Naive thymus-derived CD8-positive, alpha-beta T cell (primary cell): ENCODE results near the gene UBE2E2. TPM values are rescaled to one million over a fixed set of nuclear protein-coding genes. Genes with fewer than 3 reads are reported as not detected.

Experiments used
- ATAC-seq, 2 donors: fragments of 150-1000 bp; cut with Tn5 transposase in 1 of 2; sonication (Bioruptor Pico), chemical (Tn5 transposase) in 1 of 2; 1 replicate in 1 of 2; 2 replicates in 1 of 2; pipeline ENCODE4 v1.10.0; 2021; ENCODE audit warnings: mild to moderate bottlenecking in 2 of 2, moderate library complexity in 2 of 2
- POLR2A ChIA-PET: fragments of 350-600 bp; sonication (Branson Sonifier 250); formaldehyde crosslinking; loops from one replicate; lab custom pipeline; 2021; ENCODE audit warnings: antibody characterized with exemption; lab: Charles Lee
- DNase-seq, 10 donors: peaks; one replicate each; pipeline versions ENCODE4 v3.0.0 to v3.0.0-alpha.2; 2020 to 2022
- H3K27ac Mint-ChIP-seq, 10 donors: one replicate each; pipeline ENCODE4 v1.8.0; 2020 to 2022; ENCODE audit warnings: mild to moderate bottlenecking in 10 of 10, mixed read lengths in 10 of 10, moderate library complexity in 4 of 10, inconsistent platforms in 1 of 10
- H3K27me3 Mint-ChIP-seq, 5 donors: one replicate each; pipeline ENCODE4 v1.8.0; 2021 to 2022; ENCODE audit warnings: mixed read lengths in 5 of 5
- H3K36me3 Mint-ChIP-seq, 3 donors: one replicate each; pipeline ENCODE4 v1.8.0; 2020 to 2022; ENCODE audit warnings: mixed read lengths in 3 of 3, mild to moderate bottlenecking in 2 of 3, inconsistent platforms in 1 of 3
- H3K4me1 Mint-ChIP-seq, 4 donors: one replicate each; pipeline ENCODE4 v1.8.0; 2021 to 2022; ENCODE audit warnings: mixed read lengths in 4 of 4
- H3K4me3 Mint-ChIP-seq, 10 donors: one replicate each; pipeline ENCODE4 v1.8.0; 2020 to 2022; ENCODE audit warnings: mild to moderate bottlenecking in 10 of 10, mixed read lengths in 10 of 10, moderate library complexity in 6 of 10, inconsistent platforms in 1 of 10
- H3K9me3 Mint-ChIP-seq, 9 donors: one replicate each; pipeline ENCODE4 v1.8.0; 2020 to 2022; ENCODE audit warnings: mixed read lengths in 9 of 9, mild to moderate bottlenecking in 3 of 9, inconsistent platforms in 1 of 9, moderate library complexity in 1 of 9
- polyA plus RNA-seq, 3 donors: library from polyadenylated mRNA; unstranded; fragments of 300-500 nt; fragmentation: Illumina TruSeq; gene quantifications; one replicate each; pipeline ENCODE4 v1.2.3, GENCODE V29; 2021
- total RNA-seq, 8 experiments: library from RNA in 2 of 8; stranded (reverse) in 2 of 8; gene quantifications; one replicate each; pipeline ENCODE4 v1.2.3 and lab custom pipeline; 2021 to 2026

Gene UBE2E2
- total and polyA plus RNA-seq, 5 experiments from 2014 or later: 12.5 to 19.6 (median 14.0) TPM

DNA sequence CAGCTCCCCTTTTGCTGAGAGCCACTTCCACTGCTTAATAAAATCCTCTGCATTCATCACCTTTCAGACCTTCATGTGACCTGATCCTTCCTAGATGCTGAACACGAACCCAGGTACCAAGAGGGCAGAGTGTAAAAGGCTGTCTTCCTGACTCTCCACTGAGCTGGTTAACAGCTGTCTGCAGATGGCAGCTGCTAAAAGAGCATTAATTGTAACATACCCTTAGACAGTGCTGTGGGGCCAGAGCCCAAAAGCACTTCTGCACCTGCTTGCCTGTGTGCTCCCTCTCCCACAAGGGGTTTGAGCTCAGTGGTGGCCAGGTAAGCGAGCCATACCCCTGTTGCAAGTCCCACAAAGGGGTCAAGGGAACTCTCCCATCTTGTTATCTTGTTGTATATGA lies 187.3 kb downstream of the UBE2E2 start:
- Mint-ChIP-seq H3K27me3 (peaks cover 0 to 4% (median 1%) of the 10 kb centered on the region in 5 donors), H3K4me3 (no peak overlapping the region), H3K36me3 (peaks cover 4 to 5% (median 4%) of the 10 kb centered on the region in 3 donors), H3K4me1 (peaks cover 0 to 49% (median 16%) of the 10 kb centered on the region in 4 donors), H3K27ac (no peak overlapping the region), H3K9me3 (peaks cover 0 to 4% (median 0%) of the 10 kb centered on the region in 9 donors)
- no peak for DNase-seq
- ATAC-seq: no peak
- POLR2A ChIA-PET: no interaction called here

DNA sequence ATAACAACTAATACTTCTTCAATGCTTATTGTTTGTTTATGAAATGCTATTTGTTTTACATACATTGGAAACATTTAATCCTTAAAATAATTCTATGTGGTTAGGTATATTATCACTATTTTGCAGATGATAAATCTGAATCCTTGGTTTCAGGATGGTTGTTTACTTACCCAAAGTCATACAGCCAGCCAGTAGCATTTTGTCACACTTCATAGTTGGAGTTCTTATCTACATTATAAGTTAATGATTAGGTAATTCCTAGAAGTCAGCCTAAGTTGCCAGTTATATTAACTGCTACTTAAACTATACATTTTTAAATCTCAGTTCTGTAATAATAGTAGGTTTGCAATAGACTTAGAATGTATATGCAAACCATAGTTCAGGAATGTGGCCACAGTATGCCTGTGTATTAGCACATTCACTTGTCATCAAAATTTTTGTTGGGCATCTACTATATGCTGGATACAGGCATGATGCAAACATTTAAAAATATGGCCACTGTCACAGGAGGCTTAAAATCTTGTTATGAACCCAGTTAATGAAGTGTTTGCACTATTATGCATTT lies 187.9 kb downstream of the UBE2E2 start:
- H3K4me1 Mint-ChIP-seq: peaks cover 0 to 46% (median 14%) of the 10 kb centered on the region in 4 donors
- H3K9me3 Mint-ChIP-seq: peaks cover 0 to 4% (median 0%) of the 10 kb centered on the region in 9 donors
- no peak overlapping the region for H3K4me3 Mint-ChIP-seq
- H3K36me3 Mint-ChIP-seq: peaks cover 4 to 5% (median 4%) of the 10 kb centered on the region in 3 donors
- ATAC-seq (no peak), DNase-seq (no peak)
- no peak overlapping the region for H3K27ac Mint-ChIP-seq
- POLR2A ChIA-PET: no interaction called here
- peaks cover 0 to 4% (median 1%) of the 10 kb centered on the region in 5 donors for H3K27me3 Mint-ChIP-seq

DNA sequence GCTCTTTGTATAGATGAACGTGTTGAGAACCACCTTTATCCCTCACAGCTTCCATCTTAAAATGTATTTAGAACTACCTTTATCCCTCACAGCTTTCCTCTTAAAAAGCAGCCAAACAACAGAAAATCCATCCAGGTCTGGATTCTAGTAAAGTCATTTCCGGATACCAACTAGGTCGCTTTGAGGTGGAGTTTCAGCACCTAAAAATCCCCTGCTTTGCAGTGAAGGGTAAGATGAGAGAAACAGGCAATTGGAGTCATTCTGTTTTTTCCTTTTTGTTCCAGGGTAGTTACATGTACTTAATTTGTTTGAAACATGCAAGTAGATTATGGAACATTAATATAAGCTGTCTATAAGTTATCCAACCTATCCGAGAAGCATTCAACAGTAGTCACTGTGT lies 192.0 kb downstream of the UBE2E2 start:
- H3K27ac Mint-ChIP-seq: no peak overlapping the region
- H3K4me1 Mint-ChIP-seq: peaks cover 0 to 25% (median 11%) of the 10 kb centered on the region in 4 donors
- ATAC-seq (no peak), DNase-seq (no peak)
- POLR2A ChIA-PET: no interaction called here
- peaks cover 0 to 12% (median 4%) of the 10 kb centered on the region in 5 donors for H3K27me3 Mint-ChIP-seq
- no peak overlapping the region for H3K4me3 Mint-ChIP-seq
- H3K36me3 Mint-ChIP-seq: peaks cover 0 to 5% (median 4%) of the 10 kb centered on the region in 3 donors
- H3K9me3 Mint-ChIP-seq: peaks cover 0 to 4% (median 0%) of the 10 kb centered on the region in 9 donors

DNA sequence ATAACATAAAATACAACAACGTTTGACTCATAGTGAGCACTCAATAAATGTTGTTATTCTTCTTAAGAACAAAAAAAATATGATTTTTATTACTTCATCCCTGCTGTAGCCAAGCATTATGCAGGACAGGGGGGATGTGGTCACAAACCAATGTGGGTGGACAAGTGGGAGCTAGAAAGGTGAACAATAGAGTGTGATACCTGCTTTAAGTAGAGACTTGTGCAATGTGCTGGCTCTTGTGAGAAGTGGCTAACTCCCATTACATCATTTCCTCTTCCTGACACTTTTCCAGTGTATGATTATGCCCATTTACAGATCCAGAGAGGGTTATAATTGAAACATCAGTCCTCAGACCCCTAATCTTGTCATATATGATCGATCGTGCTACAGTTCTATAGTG lies 193.6 kb downstream of the UBE2E2 start:
- Mint-ChIP-seq H3K4me3 (no peak overlapping the region), H3K9me3 (peaks cover 0 to 2% (median 0%) of the 10 kb centered on the region in 9 donors), H3K27me3 (peaks cover 0 to 25% (median 9%) of the 10 kb centered on the region in 5 donors), H3K4me1 (peaks cover 2 to 19% (median 11%) of the 10 kb centered on the region in 4 donors), H3K27ac (no peak overlapping the region), H3K36me3 (no peaks in the 10 kb centered on the region)
- ATAC-seq: no peak
- POLR2A ChIA-PET: no interaction called here
- no peak for DNase-seq

DNA sequence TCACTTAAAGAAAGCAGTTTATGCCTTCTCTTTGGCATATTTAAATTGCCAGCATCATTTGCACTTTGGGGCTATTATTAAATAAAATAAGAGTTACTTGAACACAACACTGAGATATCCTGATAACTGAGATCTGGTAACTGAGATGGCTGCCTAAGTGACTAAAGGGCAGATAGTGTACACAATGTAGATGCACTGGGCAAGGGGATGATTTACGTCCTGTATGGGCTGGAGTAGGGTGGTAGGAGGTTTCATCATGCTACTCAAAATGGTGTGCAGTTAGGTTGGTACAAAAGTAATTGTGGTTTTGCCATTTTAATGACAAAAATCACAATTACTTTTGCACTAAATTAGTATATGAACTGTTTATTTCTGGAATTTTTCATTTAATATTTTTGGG lies 196.1 kb downstream of the UBE2E2 start:
- peaks cover 0 to 2% (median 0%) of the 10 kb centered on the region in 9 donors for H3K9me3 Mint-ChIP-seq
- peaks cover 9 to 35% (median 23%) of the 10 kb centered on the region in 4 donors for H3K4me1 Mint-ChIP-seq
- no peak overlapping the region for H3K27ac Mint-ChIP-seq
- peaks cover 0 to 37% (median 11%) of the 10 kb centered on the region in 5 donors for H3K27me3 Mint-ChIP-seq
- DNase-seq (no peak), ATAC-seq (no peak)
- H3K36me3 Mint-ChIP-seq: no peaks in the 10 kb centered on the region
- H3K4me3 Mint-ChIP-seq: no peak overlapping the region
- POLR2A ChIA-PET: no interaction called here

DNA sequence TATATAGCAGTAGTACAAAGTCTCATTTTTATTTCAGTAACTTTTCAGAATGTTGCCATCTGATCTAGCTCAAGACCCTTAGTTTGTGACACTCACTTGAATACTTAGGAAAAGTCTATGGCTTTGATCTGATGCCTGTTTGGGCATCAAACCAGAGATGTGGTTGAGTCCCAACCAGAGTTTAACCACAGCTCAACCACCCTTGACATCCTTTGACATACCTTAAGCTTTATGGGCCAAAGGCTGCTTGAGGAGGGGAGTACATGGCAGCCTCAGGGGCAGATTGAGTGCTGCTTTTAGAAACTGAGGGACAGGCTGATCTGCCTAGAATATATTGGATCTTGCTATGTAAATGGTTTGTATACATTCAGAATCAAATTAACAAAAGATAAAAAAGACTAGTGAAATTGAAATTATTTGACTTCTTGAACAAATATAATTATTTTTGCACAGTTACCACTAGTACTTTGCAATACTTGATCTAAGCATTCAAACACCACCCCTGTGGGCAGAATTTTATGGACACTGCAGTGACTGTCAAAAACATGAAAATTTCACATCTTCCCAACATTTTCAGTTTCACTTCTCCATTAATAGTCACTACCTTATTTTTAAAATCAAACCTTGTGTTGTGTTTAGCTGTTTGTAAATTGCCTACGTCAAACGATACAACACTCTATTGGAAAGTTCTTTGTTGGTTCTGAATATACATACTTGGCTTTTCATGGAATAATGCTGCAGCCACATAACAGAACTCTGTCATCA lies 199.8 kb downstream of the UBE2E2 start:
- Mint-ChIP-seq H3K4me3 (peak overlapping the region in 2 of 10 donors; percentile 9 to 49), H3K36me3 (no peaks in the 10 kb centered on the region), H3K27me3 (peaks cover 0 to 48% (median 9%) of the 10 kb centered on the region in 5 donors), H3K4me1 (peaks cover 7 to 37% (median 26%) of the 10 kb centered on the region in 4 donors), H3K9me3 (peaks cover 0 to 2% (median 0%) of the 10 kb centered on the region in 9 donors), H3K27ac (no peak overlapping the region)
- ATAC-seq (peak; percentile 56 to 74), DNase-seq (peak in 5 of 10 donors; percentile 3 to 58 (median 19))
- POLR2A ChIA-PET: no interaction called here

DNA sequence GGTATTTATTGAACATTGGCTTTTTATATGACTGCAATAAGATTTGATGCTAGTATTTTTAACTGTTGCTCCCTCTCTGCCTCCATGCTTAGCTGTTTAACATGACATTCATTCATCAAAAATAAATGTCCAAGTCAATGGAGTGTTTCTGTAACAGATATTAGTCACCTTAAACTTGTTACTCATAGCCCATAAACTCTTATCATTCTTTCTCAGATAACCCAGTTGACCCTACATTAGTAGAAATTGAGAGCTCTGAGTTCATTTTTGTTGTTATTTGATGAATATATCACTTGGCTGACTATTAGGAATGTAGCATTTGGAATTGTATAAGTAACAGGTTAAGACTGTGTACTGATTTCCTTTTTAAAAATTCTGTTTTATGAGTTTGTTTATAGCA lies 201.1 kb downstream of the UBE2E2 start:
- H3K27ac Mint-ChIP-seq: no peak overlapping the region
- H3K27me3 Mint-ChIP-seq: peaks cover 0 to 42% (median 9%) of the 10 kb centered on the region in 5 donors
- peaks cover 0 to 2% (median 0%) of the 10 kb centered on the region in 9 donors for H3K9me3 Mint-ChIP-seq
- POLR2A ChIA-PET: no interaction called here
- H3K4me3 Mint-ChIP-seq: no peak overlapping the region
- DNase-seq (no peak), ATAC-seq (no peak)
- no peaks in the 10 kb centered on the region for H3K36me3 Mint-ChIP-seq
- peaks cover 7 to 39% (median 26%) of the 10 kb centered on the region in 4 donors for H3K4me1 Mint-ChIP-seq

DNA sequence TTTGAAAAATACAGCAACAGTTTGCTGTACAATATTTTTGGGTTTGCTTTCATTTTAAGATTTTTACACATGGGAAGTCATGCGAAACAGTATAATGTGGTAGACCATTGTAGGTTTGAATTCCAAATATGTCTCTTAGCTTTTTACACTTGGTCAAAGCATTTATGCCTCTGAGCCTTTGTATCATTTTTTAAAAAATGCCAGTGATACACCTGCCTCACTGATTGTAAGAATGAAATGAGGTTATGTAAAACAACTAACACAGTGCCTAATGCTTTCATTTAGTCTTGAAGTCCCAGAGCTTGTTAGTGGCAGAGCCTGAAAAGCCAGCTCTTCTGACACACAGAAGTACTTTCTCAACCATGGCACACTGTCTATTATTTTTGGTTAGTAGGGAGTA lies 202.0 kb downstream of the UBE2E2 start:
- ATAC-seq (no peak), DNase-seq (no peak)
- Mint-ChIP-seq H3K27ac (no peak overlapping the region), H3K4me1 (peaks cover 8 to 44% (median 29%) of the 10 kb centered on the region in 4 donors), H3K4me3 (no peak overlapping the region), H3K9me3 (peaks cover 0 to 2% (median 0%) of the 10 kb centered on the region in 9 donors), H3K36me3 (no peaks in the 10 kb centered on the region), H3K27me3 (peaks cover 0 to 36% (median 8%) of the 10 kb centered on the region in 5 donors)
- POLR2A ChIA-PET: no interaction called here

DNA sequence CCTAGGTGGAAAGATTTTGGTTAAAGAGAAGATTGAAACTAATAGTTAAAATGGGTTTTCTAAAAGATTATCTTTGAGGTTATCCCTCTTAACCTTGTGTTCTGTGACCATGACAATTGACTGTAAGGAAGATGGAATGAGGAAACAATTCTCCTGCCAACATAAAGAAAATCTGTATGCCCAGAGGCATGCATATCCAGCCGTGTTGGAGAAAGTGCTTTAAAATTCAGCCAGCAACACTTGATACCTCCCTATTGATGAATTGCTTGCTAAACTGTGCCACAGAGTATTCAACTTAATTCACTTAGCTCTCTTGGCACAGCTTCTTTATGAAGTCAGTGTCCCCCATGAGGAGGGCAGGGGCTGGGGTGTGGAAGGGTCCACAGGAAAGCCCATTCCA lies 203.5 kb downstream of the UBE2E2 start:
- peaks cover 8 to 45% (median 30%) of the 10 kb centered on the region in 4 donors for H3K4me1 Mint-ChIP-seq
- H3K27ac Mint-ChIP-seq: no peak overlapping the region
- H3K27me3 Mint-ChIP-seq: peaks cover 0 to 23% (median 2%) of the 10 kb centered on the region in 5 donors
- H3K4me3 Mint-ChIP-seq: no peak overlapping the region
- POLR2A ChIA-PET: no interaction called here
- ATAC-seq: no peak
- no peaks in the 10 kb centered on the region for H3K36me3 Mint-ChIP-seq
- no peak for DNase-seq
- no peaks in the 10 kb centered on the region for H3K9me3 Mint-ChIP-seq

DNA sequence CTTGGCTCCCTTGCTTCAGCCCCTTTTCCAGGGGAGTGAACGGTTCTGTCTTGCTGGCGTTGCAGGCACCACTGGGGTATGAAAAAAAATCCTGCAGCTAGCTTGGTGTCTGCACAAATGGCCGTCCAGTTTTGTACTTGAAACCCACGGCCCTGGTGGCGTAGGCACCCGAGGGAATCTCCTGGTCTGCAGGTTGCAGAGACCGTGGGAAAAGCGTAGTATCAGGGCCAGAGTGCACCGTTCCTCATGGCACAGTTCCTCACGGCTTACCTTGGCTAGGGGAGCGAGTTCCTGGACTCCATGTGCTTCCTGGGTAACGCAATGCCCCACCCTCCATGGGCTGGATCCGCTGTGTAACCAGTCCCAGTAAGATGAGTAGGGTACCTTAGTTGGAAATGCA lies 214.9 kb downstream of the UBE2E2 start:
- Mint-ChIP-seq H3K27me3 (no peaks in the 10 kb centered on the region), H3K4me1 (peaks cover 0 to 30% (median 13%) of the 10 kb centered on the region in 4 donors), H3K4me3 (no peak overlapping the region), H3K27ac (no peak overlapping the region), H3K36me3 (peaks cover 0 to 9% (median 2%) of the 10 kb centered on the region in 3 donors), H3K9me3 (peaks cover 0 to 4% (median 2%) of the 10 kb centered on the region in 9 donors)
- ATAC-seq (no peak), DNase-seq (no peak)
- POLR2A ChIA-PET: no interaction called here

DNA sequence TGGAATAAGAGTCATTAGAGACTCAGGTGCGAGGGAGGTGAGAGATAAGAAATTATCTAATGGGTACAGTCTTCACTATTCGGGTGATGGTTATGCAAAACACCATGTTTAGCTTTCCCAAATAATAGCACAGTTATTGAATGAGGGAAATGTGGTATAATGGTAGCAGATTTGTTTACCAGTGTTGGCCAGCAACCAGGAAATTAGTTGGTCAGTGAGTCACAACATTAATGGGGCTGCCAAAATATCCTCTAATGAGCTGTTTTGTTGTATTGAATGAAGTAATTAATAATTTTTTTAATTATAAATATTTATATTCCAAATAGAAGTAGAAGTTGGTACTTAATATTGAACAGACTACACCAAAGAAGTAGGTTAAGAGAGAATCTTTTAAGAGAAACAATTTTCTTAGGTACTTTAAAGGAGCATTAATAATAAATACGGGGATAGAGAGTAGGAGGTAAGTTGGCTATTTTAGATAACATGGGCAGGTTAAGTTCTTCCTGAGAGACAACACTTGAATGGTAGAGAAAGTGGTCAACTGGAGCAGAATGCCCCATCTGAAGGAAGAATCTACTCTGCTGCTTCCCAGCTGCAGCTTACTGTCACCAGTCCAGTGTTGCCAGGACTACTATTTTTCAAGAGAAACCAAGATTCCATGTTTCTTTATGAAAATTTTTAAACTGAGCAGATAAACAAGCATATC lies 218.8 kb downstream of the UBE2E2 start:
- POLR2A ChIA-PET: no interaction called here
- peaks cover 2 to 17% (median 10%) of the 10 kb centered on the region in 9 donors for H3K9me3 Mint-ChIP-seq
- peak overlapping the region in 1 of 10 donors; percentile 15 for H3K27ac Mint-ChIP-seq
- no peak overlapping the region for H3K4me3 Mint-ChIP-seq
- no peaks in the 10 kb centered on the region for H3K27me3 Mint-ChIP-seq
- H3K4me1 Mint-ChIP-seq: peaks cover 0 to 25% (median 10%) of the 10 kb centered on the region in 4 donors
- DNase-seq (no peak), ATAC-seq (no peak)
- H3K36me3 Mint-ChIP-seq: peaks cover 5 to 19% (median 7%) of the 10 kb centered on the region in 3 donors

DNA sequence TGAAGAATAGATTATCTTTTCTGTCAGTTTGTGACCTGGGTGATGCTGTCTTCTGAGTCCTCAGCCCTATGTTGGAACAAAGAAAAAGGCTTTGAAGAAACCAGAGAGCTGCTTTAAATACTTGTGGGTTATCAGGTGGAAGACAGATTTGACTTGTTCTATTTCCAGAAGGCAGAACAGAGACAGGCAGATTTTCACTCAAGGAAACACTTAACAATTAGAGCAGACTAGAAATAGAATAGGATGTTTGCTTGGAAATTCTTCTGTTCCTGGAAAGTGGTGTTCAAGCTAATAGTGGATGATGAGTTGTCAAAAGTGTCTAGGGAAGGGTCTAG lies 219.4 kb downstream of the UBE2E2 start:
- ATAC-seq (no peak), DNase-seq (no peak)
- POLR2A ChIA-PET: no interaction called here
- Mint-ChIP-seq H3K36me3 (peaks cover 5 to 24% (median 7%) of the 10 kb centered on the region in 3 donors), H3K9me3 (peaks cover 2 to 22% (median 10%) of the 10 kb centered on the region in 9 donors), H3K27ac (no peak overlapping the region), H3K4me3 (no peak overlapping the region), H3K27me3 (no peaks in the 10 kb centered on the region), H3K4me1 (peaks cover 0 to 25% (median 10%) of the 10 kb centered on the region in 4 donors)
